Keratinocyte (primary cell): ENCODE measurements around the gene SDK1. TPM values are rescaled to one million over a fixed set of nuclear protein-coding genes. Genes with fewer than 3 reads are reported as not detected.

Source experiments
- DNase-seq: peaks from one replicate; pipeline ENCODE4 v3.0.0-alpha.2; 2011; ENCODE audit warnings: low read depth, missing footprints, low spot score
- FAIRE-seq: peaks from 2 replicates; lab custom pipeline; 2011; peaks lifted over from hg19 to GRCh38; lab: Jason Lieb, UNC
- H2AFZ ChIP-seq: 2 replicates; pipeline ENCODE4 v1.6.0; 2012; ENCODE audit warnings: low read length, control low read depth, inconsistent platforms; ENCODE audit not compliant: control insufficient read depth
- H3K27ac ChIP-seq: 2 replicates; pipeline ENCODE4 v1.5.1; 2011; ENCODE audit warnings: low read length; ENCODE audit not compliant: control insufficient read depth, insufficient read depth
- H3K27me3 ChIP-seq: 3 replicates; pipeline ENCODE4 v1.6.0; 2011; ENCODE audit warnings: low read length; ENCODE audit not compliant: control insufficient read depth, insufficient read depth; ENCODE audit errors: extremely low read depth
- H3K36me3 ChIP-seq, 2 experiments: 2 replicates in 1 of 2; 3 replicates in 1 of 2; pipeline ENCODE4 v1.5.1; 2011; ENCODE audit warnings: low read length in 2 of 2, mild to moderate bottlenecking in 1 of 2; ENCODE audit not compliant: control insufficient read depth in 2 of 2, insufficient read depth in 2 of 2; ENCODE audit errors: extremely low read depth in 1 of 2
- H3K4me1 ChIP-seq: 3 replicates; pipeline ENCODE4 v1.5.1; 2011; ENCODE audit warnings: low read length; ENCODE audit not compliant: control insufficient read depth, insufficient read depth; ENCODE audit errors: extremely low read depth
- H3K4me2 ChIP-seq: 3 replicates; pipeline ENCODE4 v1.6.0; 2011; ENCODE audit warnings: low read depth, low read length; ENCODE audit not compliant: control insufficient read depth, insufficient read depth; ENCODE audit errors: extremely low read depth
- H3K4me3 ChIP-seq, 3 experiments: fragments of 200-600 bp in 1 of 3; sonication (generic) in 1 of 3; 2 replicates in 2 of 3; 3 replicates in 1 of 3; pipeline ENCODE4 v1.5.1; 2011 to 2016; ENCODE audit warnings: low read length in 3 of 3, mild to moderate bottlenecking in 3 of 3, control low read depth in 2 of 3, inconsistent platforms in 1 of 3, low read depth in 1 of 3, mixed read lengths in 1 of 3, mixed run types in 1 of 3, moderate library complexity in 1 of 3; ENCODE audit not compliant: control insufficient read depth in 2 of 3, insufficient read depth in 2 of 3; ENCODE audit errors: extremely low read depth in 1 of 3
- H3K79me2 ChIP-seq: 2 replicates; pipeline ENCODE4 v1.6.0; 2012; ENCODE audit warnings: low read length; ENCODE audit not compliant: control insufficient read depth, insufficient read depth
- H3K9ac ChIP-seq: 3 replicates; pipeline ENCODE4 v1.6.0; 2011; ENCODE audit warnings: low read length; ENCODE audit not compliant: control insufficient read depth, insufficient read depth; ENCODE audit errors: extremely low read depth
- H3K9me1 ChIP-seq: 3 replicates; pipeline ENCODE4 v1.6.0; 2011; ENCODE audit warnings: low read length; ENCODE audit not compliant: control insufficient read depth, insufficient read depth; ENCODE audit errors: extremely low read depth
- H3K9me3 ChIP-seq: 2 replicates; pipeline ENCODE4 v1.5.1; 2012; ENCODE audit warnings: low read depth, low read length; ENCODE audit not compliant: control insufficient read depth
- H4K20me1 ChIP-seq: 3 replicates; pipeline ENCODE4 v1.6.0; 2011; ENCODE audit warnings: low read length; ENCODE audit not compliant: control insufficient read depth, insufficient read depth; ENCODE audit errors: extremely low read depth
- CTCF ChIP-seq, 3 experiments: IDR thresholded peaks in 1 of 3; conservative IDR thresholded peaks in 1 of 3; optimal IDR thresholded peaks in 1 of 3; 2 replicates in 2 of 3; 3 replicates in 1 of 3; pipeline versions ENCODE3 to v1.5.1; 2011; ENCODE audit warnings: low read length in 3 of 3, mild to moderate bottlenecking in 3 of 3, moderate library complexity in 2 of 3, control low read depth in 1 of 3, inconsistent platforms in 1 of 3; ENCODE audit not compliant: insufficient read depth in 2 of 3; ENCODE audit errors: extremely low read depth in 1 of 3
- EZH2 ChIP-seq: IDR thresholded peaks from one replicate; pipeline ENCODE4 v1.6.1; 2012; ENCODE audit warnings: inconsistent platforms, mild to moderate bottlenecking, low read length, moderate library complexity
- dilution Hi-C: fragments of 300-500 bp; cut with MboI; formaldehyde crosslinking; loops from one replicate; pipeline ENCODE4 v1.7.0; 2020; ENCODE audit warnings: low sequenced_read_pairs; ENCODE audit not compliant: extremely low pct_ligation_motif_present
- polyA plus RNA-seq, 5 experiments: library from polyadenylated mRNA; depleted of rRNA in 3 of 5; stranded (reverse) in 3 of 5; stranded (forward) in 1 of 5; unstranded in 1 of 5; fragments of >200 nt; gene quantifications; 1 replicate in 1 of 5; 2 replicates in 3 of 5; 3 replicates in 1 of 5; pipeline versions ENCODE4 v1.2.1 to v1.2.3, GENCODE V29; 2011 to 2012; ENCODE audit warnings: missing spikeins in 2 of 5, low read depth in 1 of 5, low replicate concordance in 1 of 5

SDK1 gene
- polyA plus RNA-seq, 1 donor (not counting 4 experiments of a cell fraction or from before 2014, with no cell fraction given) = 0.66 TPM

- no peaks in the 10 kb centered on the region for H3K4me1 ChIP-seq
- DNase-seq (no peak), FAIRE-seq (no peak)
- TF ChIP-seq EZH2 (no peak), CTCF (optimal IDR thresholded peaks at IDR 0.05 in 1 of 3, IDR thresholded peaks at IDR 0.05 in 1 of 3, conservative IDR thresholded peaks at IDR 0.05 in 1 of 3; ENCODE audit: extremely low read depth in 1 of 3, insufficient read depth in 2 of 3, low read length in 3 of 3) (no peak)
- dilution Hi-C loops = no loop called here
- H3K9ac ChIP-seq = no peak overlapping the region
- no peaks in the 10 kb centered on the region for H3K27me3 ChIP-seq
- no peaks in the 10 kb centered on the region for H3K9me3 ChIP-seq
- H2AFZ ChIP-seq = no peak overlapping the region
- H3K36me3 ChIP-seq = no peaks in the 10 kb centered on the region
- H3K9me1 ChIP-seq = no peaks in the 10 kb centered on the region
- H4K20me1 ChIP-seq = no peaks in the 10 kb centered on the region
- H3K27ac ChIP-seq = no peak overlapping the region
- no peak overlapping the region for H3K4me3 ChIP-seq
- H3K4me2 ChIP-seq = no peak overlapping the region
- no peaks in the 10 kb centered on the region for H3K79me2 ChIP-seq
Observed at GRCh38 chr7:4037877-4038276, 736.8 kb downstream of the SDK1 start.

GRCh38 chr7:4040109-4040928 lies 739.3 kb downstream of the SDK1 start:
- dilution Hi-C loops = no loop called here
- H3K9me1 ChIP-seq = no peaks in the 10 kb centered on the region
- no peaks in the 10 kb centered on the region for H3K27me3 ChIP-seq
- H3K4me2 ChIP-seq = no peak overlapping the region
- no peaks in the 10 kb centered on the region for H3K36me3 ChIP-seq
- no peak overlapping the region for H3K4me3 ChIP-seq
- H3K79me2 ChIP-seq = no peaks in the 10 kb centered on the region
- TF ChIP-seq EZH2 = no peak
- no peak for TF ChIP-seq CTCF (optimal IDR thresholded peaks at IDR 0.05 in 1 of 3, IDR thresholded peaks at IDR 0.05 in 1 of 3, conservative IDR thresholded peaks at IDR 0.05 in 1 of 3; ENCODE audit: extremely low read depth in 1 of 3, insufficient read depth in 2 of 3, low read length in 3 of 3)
- H2AFZ ChIP-seq = no peak overlapping the region
- no peak overlapping the region for H3K27ac ChIP-seq
- no peak overlapping the region for H3K9ac ChIP-seq
- FAIRE-seq = no peak
- H3K4me1 ChIP-seq = no peaks in the 10 kb centered on the region
- no peaks in the 10 kb centered on the region for H4K20me1 ChIP-seq
- DNase-seq = no peak
- no peaks in the 10 kb centered on the region for H3K9me3 ChIP-seq
